PC-3 (cell line): Measurements from ENCODE around the gene PHF12. TPM values are rescaled to one million over a fixed set of nuclear protein-coding genes. Genes with fewer than 3 reads are reported as not detected.
A peak's percentile ranks its signal among the peaks of the same experiment; 100 is the strongest.

Experiments
- ATAC-seq: fragments of 200-7000 bp; cut with Tn5 transposase; 2 replicates; pipeline ENCODE4 v1.9.1; 2020; ENCODE audit warnings: mild to moderate bottlenecking, moderate library complexity
- BruUV-seq: library from RNA; stranded (reverse); fragments of 400-500 nt; replicated peaks from 2 replicates; lab custom pipeline; 2021; lab: Mats Ljungman, UMichigan
- CTCF ChIA-PET: fragments of 300-600 bp; sonication (Branson Sonifier 250); formaldehyde crosslinking; loops from one replicate; lab custom pipeline; 2022; ENCODE audit warnings: antibody characterized with exemption; lab: Charles Lee
- POLR2A ChIA-PET: fragments of 300-600 bp; sonication (Branson Sonifier 250); formaldehyde crosslinking; loops from one replicate; lab custom pipeline; 2022; ENCODE audit warnings: antibody characterized with exemption; ENCODE audit not compliant: unreplicated experiment; lab: Charles Lee
- DNase-seq: peaks from one replicate; pipeline ENCODE4 v3.0.0-alpha.2; 2015
- H2AFZ ChIP-seq: fragments of 300-600 bp; sonication (generic); 2 replicates; pipeline ENCODE4 v1.6.0; 2016; ENCODE audit warnings: antibody characterized with exemption, low read length
- H3F3A ChIP-seq: fragments of 300-600 bp; sonication (generic); one replicate; pipeline ENCODE4 v1.6.0; 2017; ENCODE audit warnings: antibody characterized with exemption, low read length, control low read depth, mild to moderate bottlenecking; ENCODE audit not compliant: unreplicated experiment
- H3K27ac ChIP-seq: fragments of 300-600 bp; sonication (generic); 2 replicates; pipeline ENCODE4 v1.5.1; 2016; ENCODE audit warnings: mild to moderate bottlenecking, low read length
- H3K27me3 ChIP-seq: fragments of 300-600 bp; sonication (generic); 2 replicates; pipeline ENCODE4 v1.6.1; 2016; ENCODE audit warnings: low read length, mixed read lengths
- H3K36me3 ChIP-seq: fragments of 300-600 bp; sonication (generic); 2 replicates; pipeline ENCODE4 v1.6.1; 2016; ENCODE audit warnings: low read depth, mixed run types, low read length, mixed read lengths
- H3K4me1 ChIP-seq: fragments of 300-600 bp; sonication (generic); 2 replicates; pipeline ENCODE4 v1.5.1; 2016; ENCODE audit warnings: low read length; ENCODE audit not compliant: insufficient read depth
- H3K4me2 ChIP-seq: fragments of 300-600 bp; sonication (generic); 2 replicates; pipeline ENCODE4 v1.6.0; 2016; ENCODE audit warnings: low read length
- H3K4me3 ChIP-seq: fragments of 300-600 bp; sonication (generic); 2 replicates; pipeline ENCODE4 v1.5.1; 2016; ENCODE audit warnings: mild to moderate bottlenecking, low read length, mixed read lengths
- H3K79me2 ChIP-seq: fragments of 300-600 bp; sonication (generic); 2 replicates; pipeline ENCODE4 v1.6.1; 2017; ENCODE audit warnings: low read length, mixed read lengths
- H3K9ac ChIP-seq: fragments of 300-600 bp; sonication (generic); 2 replicates; pipeline ENCODE4 v1.6.0; 2016; ENCODE audit warnings: mild to moderate bottlenecking, low read length
- H3K9me2 ChIP-seq: fragments of 300-600 bp; sonication (generic); replicated peaks from 2 replicates; pipeline ENCODE4 v1.6.1; 2016; ENCODE audit warnings: mixed run types, low read length, mixed read lengths
- H3K9me3 ChIP-seq: fragments of 300-600 bp; sonication (generic); 2 replicates; pipeline ENCODE4 v1.6.1; 2016; ENCODE audit warnings: low read length, mixed read lengths
- H4K20me1 ChIP-seq: fragments of 300-600 bp; sonication (generic); 2 replicates; pipeline ENCODE4 v1.6.1; 2016; ENCODE audit warnings: low read length, mixed read lengths
- CTCF ChIP-seq: fragments of 300-600 bp; sonication (generic); conservative IDR thresholded peaks from 2 replicates; pipeline ENCODE4 v1.5.1; 2017; ENCODE audit warnings: antibody characterized with exemption, low read depth, mild to moderate bottlenecking, low read length
- EZH2 ChIP-seq: fragments of 300-600 bp; sonication (generic); IDR thresholded peaks from one replicate; pipeline ENCODE4 v1.6.1; 2017; ENCODE audit warnings: antibody characterized with exemption, mild to moderate bottlenecking, low read length; ENCODE audit not compliant: unreplicated experiment
- EZH2phosphoT487 ChIP-seq: fragments of 300-600 bp; sonication (generic); IDR thresholded peaks from 2 replicates; pipeline ENCODE4 v1.6.1; 2018; ENCODE audit warnings: mild to moderate bottlenecking, antibody characterized with exemption, low read length, borderline replicate concordance
- intact Hi-C: fragments of 100-400 bp; cut with micrococcal nuclease; formaldehyde crosslinking; loops from 2 replicates; pipeline ENCODE4 v1.9.0; 2023
- total RNA-seq: library from RNA; depleted of rRNA; stranded (reverse); fragments of >200 nt; gene quantifications from 2 replicates; pipeline ENCODE4 v1.2.3, GENCODE V29; 2014

Gene PHF12
- total RNA-seq, 1 experiment from 2014 or later: 25.0 TPM

GRCh38 chr17:28954886-28955285, 3.6 kb upstream of the PHF12 start:
- Histone ChIP-seq H3K27ac (no peak overlapping the region), H3K4me3 (no peak overlapping the region), H3K4me2 (no peak overlapping the region), H4K20me1 (no peaks in the 10 kb centered on the region), H3K9ac (no peak overlapping the region), H3K79me2 (peaks cover 10% of the 10 kb centered on the region), H3K9me2 (no peaks in the 10 kb centered on the region), H2AFZ (no peak overlapping the region), H3K4me1 (peaks cover 13% of the 10 kb centered on the region; the same call in 1 of the 2 replicates), H3K36me3 (no peaks in the 10 kb centered on the region), H3F3A (no peaks in the 10 kb centered on the region), H3K27me3 (no peaks in the 10 kb centered on the region), H3K9me3 (no peaks in the 10 kb centered on the region)
- no TSS peak for BruUV-seq
- TF ChIP-seq CTCF (no peak), EZH2 (no peak), EZH2phosphoT487 (no peak)
- ChIA-PET CTCF (no interaction called here), POLR2A (no interaction called here)
- intact Hi-C loops: no loop called here
- DNase-seq (no peak), ATAC-seq (no peak)

- H3K27me3 ChIP-seq: no peaks in the 10 kb centered on the region
Measured at GRCh38 chr17:28953444-28954118, 2.3 kb upstream of the PHF12 start.

More at GRCh38 chr17:28953444-28954118, 2.3 kb upstream of the PHF12 start:
- CTCF ChIA-PET: interaction anchor here (0.6 kb wide), 2 partner anchors 26 to 204 kb away, joined by 3 to 4 read pairs; no protein-coding TSS in a partner anchor
- Histone ChIP-seq H3K4me2 (no peak overlapping the region), H2AFZ (no peak overlapping the region), H3K9ac (no peak overlapping the region), H3K36me3 (no peaks in the 10 kb centered on the region), H4K20me1 (no peaks in the 10 kb centered on the region), H3K27ac (no peak overlapping the region), H3K9me2 (no peaks in the 10 kb centered on the region), H3K4me3 (no peak overlapping the region), H3K9me3 (no peaks in the 10 kb centered on the region), H3F3A (no peaks in the 10 kb centered on the region), H3K4me1 (peaks cover 13% of the 10 kb centered on the region; the same call in 1 of the 2 replicates), H3K79me2 (peaks cover 23% of the 10 kb centered on the region)
- POLR2A ChIA-PET: no interaction called here
- no TSS peak for BruUV-seq
- intact Hi-C loops: loop anchor here (2.0 kb wide), 1 partner anchor 227 kb away; the partner anchor contains the start of gene TLCD1
- ATAC-seq (no peak), DNase-seq (peak; percentile 54)
- TF ChIP-seq EZH2 (no peak), EZH2phosphoT487 (no peak), CTCF (peak; percentile 74)
